KMS-11 (cell line): ENCODE measurements around the gene DAAM2.

Source experiments
- H2AFZ ChIP-seq: fragments of 200-600 bp; sonication (generic); 2 replicates; pipeline ENCODE4 v1.6.1; 2016; ENCODE audit warnings: antibody characterized with exemption, mixed run types, low read depth
- H3K27ac ChIP-seq: fragments of 200-600 bp; sonication (generic); 2 replicates; pipeline ENCODE4 v1.6.1; 2016; ENCODE audit warnings: mild to moderate bottlenecking, mixed run types
- H3K27me3 ChIP-seq: fragments of 200-600 bp; sonication (generic); 2 replicates; pipeline ENCODE4 v1.6.1; 2017; ENCODE audit warnings: mild to moderate bottlenecking, low read depth, mixed run types, moderate library complexity; ENCODE audit not compliant: insufficient read depth
- H3K36me3 ChIP-seq: fragments of 200-600 bp; sonication (generic); 2 replicates; pipeline ENCODE4 v1.6.1; 2017; ENCODE audit warnings: mild to moderate bottlenecking, mixed run types; ENCODE audit not compliant: insufficient read depth
- H3K4me1 ChIP-seq: fragments of 200-600 bp; sonication (generic); 2 replicates; pipeline ENCODE4 v1.6.1; 2016; ENCODE audit warnings: mild to moderate bottlenecking, low read depth, mixed run types; ENCODE audit not compliant: poor library complexity, severe bottlenecking
- H3K4me2 ChIP-seq: fragments of 200-600 bp; sonication (generic); 2 replicates; pipeline ENCODE4 v1.7.0; 2016; ENCODE audit warnings: mild to moderate bottlenecking, mixed run types
- H3K4me3 ChIP-seq: fragments of 200-600 bp; sonication (generic); IDR thresholded peaks from 2 replicates; pipeline ENCODE4 v1.6.1; 2017; ENCODE audit warnings: low read depth, low read length, mixed read lengths; ENCODE audit not compliant: insufficient read depth
- H3K79me2 ChIP-seq: fragments of 200-600 bp; sonication (generic); 2 replicates; pipeline ENCODE4 v1.6.1; 2016; ENCODE audit warnings: low read depth, mixed run types; ENCODE audit not compliant: insufficient read depth
- H3K9ac ChIP-seq: fragments of 200-600 bp; sonication (generic); 2 replicates; pipeline ENCODE4 v1.6.1; 2016; ENCODE audit warnings: mild to moderate bottlenecking, mixed run types
- H4K20me1 ChIP-seq: fragments of 200-600 bp; sonication (generic); 2 replicates; pipeline ENCODE4 v1.6.1; 2016; ENCODE audit warnings: mild to moderate bottlenecking, mixed run types; ENCODE audit not compliant: insufficient read depth
- CTCF ChIP-seq: fragments of 200-600 bp; sonication (generic); conservative IDR thresholded peaks from 2 replicates; pipeline ENCODE4 v1.6.1; 2017; ENCODE audit warnings: low read depth, mild to moderate bottlenecking, antibody characterized with exemption, low read length, moderate library complexity, mixed read lengths

Gene DAAM2

GRCh38 chr6:39839445-39839844 is 47.3 kb downstream of the DAAM2 start:
- no peaks in the 10 kb centered on the region for H3K27me3 ChIP-seq
- TF ChIP-seq CTCF, result no peak
- H3K4me1 ChIP-seq, result no peaks in the 10 kb centered on the region
- no peaks in the 10 kb centered on the region for H4K20me1 ChIP-seq
- H3K4me3 ChIP-seq, result no peak overlapping the region
- no peak overlapping the region for H3K9ac ChIP-seq
- H3K36me3 ChIP-seq, result no peaks in the 10 kb centered on the region
- H3K27ac ChIP-seq, result no peak overlapping the region
- no peak overlapping the region for H2AFZ ChIP-seq
- no peaks in the 10 kb centered on the region for H3K79me2 ChIP-seq
- H3K4me2 ChIP-seq, result no peak overlapping the region

- Histone ChIP-seq H3K4me3 (no peak overlapping the region), H3K36me3 (no peaks in the 10 kb centered on the region), H3K79me2 (no peaks in the 10 kb centered on the region), H3K4me1 (no peaks in the 10 kb centered on the region), H4K20me1 (no peaks in the 10 kb centered on the region), H2AFZ (no peak overlapping the region), H3K27me3 (no peaks in the 10 kb centered on the region), H3K4me2 (no peak overlapping the region), H3K9ac (no peak overlapping the region), H3K27ac (no peak overlapping the region)
- no peak for TF ChIP-seq CTCF
Observed at GRCh38 chr6:39840781-39841180, 48.6 kb downstream of the DAAM2 start.

- Histone ChIP-seq H3K4me3 (no peak overlapping the region), H3K4me1 (no peaks in the 10 kb centered on the region), H3K4me2 (no peak overlapping the region), H3K9ac (no peak overlapping the region), H3K27me3 (no peaks in the 10 kb centered on the region), H3K36me3 (no peaks in the 10 kb centered on the region), H3K27ac (no peak overlapping the region), H4K20me1 (no peaks in the 10 kb centered on the region), H2AFZ (no peak overlapping the region), H3K79me2 (no peaks in the 10 kb centered on the region)
- no peak for TF ChIP-seq CTCF
Observed at GRCh38 chr6:39841291-39841690, 49.1 kb downstream of the DAAM2 start.

- Histone ChIP-seq H3K27ac (no peak overlapping the region), H3K27me3 (no peaks in the 10 kb centered on the region), H3K4me2 (no peak overlapping the region), H3K4me3 (no peak overlapping the region), H3K9ac (no peak overlapping the region), H2AFZ (no peak overlapping the region), H3K36me3 (no peaks in the 10 kb centered on the region), H3K79me2 (no peaks in the 10 kb centered on the region), H4K20me1 (no peaks in the 10 kb centered on the region), H3K4me1 (no peaks in the 10 kb centered on the region)
- no peak for TF ChIP-seq CTCF
Observed at GRCh38 chr6:39841923-39842322, 49.7 kb downstream of the DAAM2 start.
